ENCODE measurements around the gene SLC44A3.

The SLC44A3 gene

GRCh38 chr1:94883691-94884090 is 63.5 kb downstream of the SLC44A3 start:
- H3K27ac Mint-ChIP-seq = peak overlapping the region; percentile 67
- CTCF ChIA-PET = no interaction called here
- H3K4me3 Mint-ChIP-seq = peak overlapping the region; percentile 8
- peaks cover 16% of the 10 kb centered on the region for H3K4me1 Mint-ChIP-seq
- H3K36me3 Mint-ChIP-seq = no peaks in the 10 kb centered on the region
- peaks cover 4% of the 10 kb centered on the region for H3K27me3 Mint-ChIP-seq
- DNase-seq = peak; percentile 47
- H3K9me3 Mint-ChIP-seq = no peaks in the 10 kb centered on the region

- DNase-seq = no peak
- Mint-ChIP-seq H3K36me3 (no peaks in the 10 kb centered on the region), H3K27ac (peak overlapping the region; percentile 67), H3K9me3 (no peaks in the 10 kb centered on the region), H3K4me3 (no peak overlapping the region), H3K4me1 (peaks cover 16% of the 10 kb centered on the region), H3K27me3 (peaks cover 4% of the 10 kb centered on the region)
- CTCF ChIA-PET = interaction anchor here (0.9 kb wide), 1 partner anchor 28 kb away, joined by 3 read pairs; no protein-coding TSS in a partner anchor
Measured at GRCh38 chr1:94884106-94884505, 63.9 kb downstream of the SLC44A3 start.

GRCh38 chr1:94884507-94884906 is 64.3 kb downstream of the SLC44A3 start:
- Mint-ChIP-seq H3K4me1 (peaks cover 16% of the 10 kb centered on the region), H3K27ac (no peak overlapping the region)
- CTCF ChIA-PET = interaction anchor here (0.9 kb wide), 1 partner anchor 28 kb away, joined by 3 read pairs; no protein-coding TSS in a partner anchor

GRCh38 chr1:94886361-94886760 is 66.2 kb downstream of the SLC44A3 start:
- Mint-ChIP-seq H3K27ac (no peak overlapping the region), H3K27me3 (peaks cover 4% of the 10 kb centered on the region), H3K4me3 (no peak overlapping the region), H3K4me1 (peaks cover 16% of the 10 kb centered on the region), H3K9me3 (no peaks in the 10 kb centered on the region), H3K36me3 (no peaks in the 10 kb centered on the region)
- CTCF ChIA-PET = no interaction called here
- DNase-seq = no peak

More at GRCh38 chr1:94884507-94884906, 64.3 kb downstream of the SLC44A3 start:
- Mint-ChIP-seq H3K36me3 (no peaks in the 10 kb centered on the region), H3K4me3 (no peak overlapping the region), H3K9me3 (no peaks in the 10 kb centered on the region), H3K27me3 (peaks cover 4% of the 10 kb centered on the region)
- DNase-seq = no peak

- H3K27me3 Mint-ChIP-seq = peaks cover 4% of the 10 kb centered on the region
- H3K4me1 Mint-ChIP-seq = peaks cover 16% of the 10 kb centered on the region
- DNase-seq = no peak
- CTCF ChIA-PET = no interaction called here
- no peaks in the 10 kb centered on the region for H3K36me3 Mint-ChIP-seq
- H3K4me3 Mint-ChIP-seq = no peak overlapping the region
- H3K27ac Mint-ChIP-seq = no peak overlapping the region
- no peaks in the 10 kb centered on the region for H3K9me3 Mint-ChIP-seq
Measured at GRCh38 chr1:94887106-94887505, 66.9 kb downstream of the SLC44A3 start.

- Mint-ChIP-seq H3K27me3 (peaks cover 4% of the 10 kb centered on the region), H3K36me3 (no peaks in the 10 kb centered on the region), H3K27ac (no peak overlapping the region), H3K4me1 (peaks cover 15% of the 10 kb centered on the region), H3K9me3 (no peaks in the 10 kb centered on the region), H3K4me3 (no peak overlapping the region)
- CTCF ChIA-PET = no interaction called here
- DNase-seq = no peak
Measured at GRCh38 chr1:94887603-94888171, 67.5 kb downstream of the SLC44A3 start.

GRCh38 chr1:94888201-94888600 is 68.0 kb downstream of the SLC44A3 start:
- no peak overlapping the region for H3K4me3 Mint-ChIP-seq
- no peak for DNase-seq
- no peak overlapping the region for H3K27ac Mint-ChIP-seq
- no peaks in the 10 kb centered on the region for H3K9me3 Mint-ChIP-seq
- H3K4me1 Mint-ChIP-seq = peaks cover 10% of the 10 kb centered on the region
- CTCF ChIA-PET = no interaction called here
- peaks cover 4% of the 10 kb centered on the region for H3K27me3 Mint-ChIP-seq
- no peaks in the 10 kb centered on the region for H3K36me3 Mint-ChIP-seq

GRCh38 chr1:94892604-94893254 is 72.6 kb downstream of the SLC44A3 start:
- H3K27ac Mint-ChIP-seq = no peak overlapping the region
- no peaks in the 10 kb centered on the region for H3K27me3 Mint-ChIP-seq
- no peaks in the 10 kb centered on the region for H3K4me1 Mint-ChIP-seq
- no peak overlapping the region for H3K4me3 Mint-ChIP-seq
- CTCF ChIA-PET = no interaction called here
- no peaks in the 10 kb centered on the region for H3K36me3 Mint-ChIP-seq
- H3K9me3 Mint-ChIP-seq = no peaks in the 10 kb centered on the region
- no peak for DNase-seq

GRCh38 chr1:94894630-94895029 is 74.5 kb downstream of the SLC44A3 start:
- Mint-ChIP-seq H3K36me3 (no peaks in the 10 kb centered on the region), H3K27ac (no peak overlapping the region), H3K4me1 (no peaks in the 10 kb centered on the region), H3K4me3 (no peak overlapping the region), H3K27me3 (no peaks in the 10 kb centered on the region), H3K9me3 (no peaks in the 10 kb centered on the region)
- CTCF ChIA-PET = no interaction called here
- no peak for DNase-seq

- CTCF ChIA-PET = no interaction called here
- Mint-ChIP-seq H3K36me3 (no peaks in the 10 kb centered on the region), H3K4me3 (no peak overlapping the region), H3K9me3 (no peaks in the 10 kb centered on the region), H3K27me3 (no peaks in the 10 kb centered on the region), H3K27ac (no peak overlapping the region), H3K4me1 (no peaks in the 10 kb centered on the region)
- DNase-seq = no peak
Measured at GRCh38 chr1:94895518-94895917, 75.4 kb downstream of the SLC44A3 start.

GRCh38 chr1:94898491-94899385 is 78.6 kb downstream of the SLC44A3 start:
- H3K27ac Mint-ChIP-seq = no peak overlapping the region
- no peaks in the 10 kb centered on the region for H3K4me1 Mint-ChIP-seq
- no peaks in the 10 kb centered on the region for H3K9me3 Mint-ChIP-seq
- DNase-seq = no peak
- H3K27me3 Mint-ChIP-seq = no peaks in the 10 kb centered on the region
- CTCF ChIA-PET = interaction anchor here (0.6 to 1.0 kb wide), 2 partner anchors 44 to 142 kb away, joined by 3 read pairs; no protein-coding TSS in a partner anchor
- H3K4me3 Mint-ChIP-seq = no peak overlapping the region
- no peaks in the 10 kb centered on the region for H3K36me3 Mint-ChIP-seq

GRCh38 chr1:94899756-94900155 is 79.6 kb downstream of the SLC44A3 start:
- no peaks in the 10 kb centered on the region for H3K36me3 Mint-ChIP-seq
- H3K4me3 Mint-ChIP-seq = no peak overlapping the region
- no peaks in the 10 kb centered on the region for H3K4me1 Mint-ChIP-seq
- H3K9me3 Mint-ChIP-seq = no peaks in the 10 kb centered on the region
- no peak for DNase-seq
- CTCF ChIA-PET = no interaction called here
- no peaks in the 10 kb centered on the region for H3K27me3 Mint-ChIP-seq
- no peak overlapping the region for H3K27ac Mint-ChIP-seq

GRCh38 chr1:94901841-94902240 is 81.7 kb downstream of the SLC44A3 start:
- CTCF ChIA-PET = interaction anchor here (0.7 kb wide), 1 partner anchor 48 kb away, joined by 3 read pairs; no protein-coding TSS in a partner anchor
- Mint-ChIP-seq H3K9me3 (no peaks in the 10 kb centered on the region), H3K27me3 (no peaks in the 10 kb centered on the region), H3K27ac (no peak overlapping the region), H3K4me1 (no peaks in the 10 kb centered on the region), H3K4me3 (no peak overlapping the region), H3K36me3 (no peaks in the 10 kb centered on the region)
- DNase-seq = no peak

GRCh38 chr1:94903280-94904009 is 83.3 kb downstream of the SLC44A3 start:
- no peaks in the 10 kb centered on the region for H3K36me3 Mint-ChIP-seq
- H3K4me1 Mint-ChIP-seq = no peaks in the 10 kb centered on the region
- CTCF ChIA-PET = interaction anchor here (1.1 kb wide), 1 partner anchor 49 kb away, joined by 3 read pairs; no protein-coding TSS in a partner anchor
- no peak overlapping the region for H3K4me3 Mint-ChIP-seq
- no peak for DNase-seq
- no peaks in the 10 kb centered on the region for H3K9me3 Mint-ChIP-seq
- no peaks in the 10 kb centered on the region for H3K27me3 Mint-ChIP-seq
- no peak overlapping the region for H3K27ac Mint-ChIP-seq
